Stimulated activated effector memory CD8-positive, alpha-beta T cell treated with anti-CD3 and anti-CD28 coated beads, Interleukin-12 subunit alpha, Interleukin-12 subunit beta, amount 100 ng/mL, for 72 hours (primary cell): ENCODE measurements around the gene USP25.

Experiments used
- ATAC-seq: fragments of 150-1000 bp; cut with Tn5 transposase; 2 replicates; pipeline ENCODE4 v1.10.0; 2021
- DNase-seq, 2 donors: peaks; one replicate each; pipeline ENCODE4 v3.0.0; 2021 to 2022; ENCODE audit warnings: low spot score in 2 of 2
- H3K27ac Mint-ChIP-seq: one replicate; pipeline ENCODE4 v1.8.0; 2022; ENCODE audit warnings: mild to moderate bottlenecking, mixed read lengths
- H3K36me3 Mint-ChIP-seq: one replicate; pipeline ENCODE4 v1.8.0; 2022; ENCODE audit warnings: mild to moderate bottlenecking, mixed read lengths
- H3K4me1 Mint-ChIP-seq: one replicate; pipeline ENCODE4 v1.8.0; 2022; ENCODE audit warnings: mixed read lengths
- H3K4me3 Mint-ChIP-seq: one replicate; pipeline ENCODE4 v1.8.0; 2022; ENCODE audit warnings: mild to moderate bottlenecking, mixed read lengths
- H3K9me3 Mint-ChIP-seq: one replicate; pipeline ENCODE4 v1.8.0; 2022; ENCODE audit warnings: mixed read lengths

Gene USP25

GRCh38 chr21:15872236-15872635, 142.5 kb downstream of the USP25 start:
- Mint-ChIP-seq H3K4me3 (no peak overlapping the region), H3K36me3 (peaks cover 94% of the 10 kb centered on the region), H3K4me1 (no peaks in the 10 kb centered on the region), H3K9me3 (no peaks in the 10 kb centered on the region), H3K27ac (no peak overlapping the region)
- no peak for DNase-seq
- ATAC-seq: no peak

GRCh38 chr21:15874615-15875014, 144.8 kb downstream of the USP25 start:
- DNase-seq (no peak), ATAC-seq (no peak)
- no peaks in the 10 kb centered on the region for H3K4me1 Mint-ChIP-seq
- no peak overlapping the region for H3K27ac Mint-ChIP-seq
- no peaks in the 10 kb centered on the region for H3K9me3 Mint-ChIP-seq
- H3K36me3 Mint-ChIP-seq: peaks cover 84% of the 10 kb centered on the region
- no peak overlapping the region for H3K4me3 Mint-ChIP-seq

- Mint-ChIP-seq H3K4me3 (no peak overlapping the region), H3K9me3 (no peaks in the 10 kb centered on the region), H3K4me1 (no peaks in the 10 kb centered on the region), H3K27ac (no peak overlapping the region), H3K36me3 (peaks cover 84% of the 10 kb centered on the region)
- ATAC-seq (no peak), DNase-seq (no peak)
Measured at GRCh38 chr21:15875286-15875685, 145.5 kb downstream of the USP25 start.

- Mint-ChIP-seq H3K4me1 (no peaks in the 10 kb centered on the region), H3K36me3 (peaks cover 5% of the 10 kb centered on the region), H3K9me3 (peaks cover 15% of the 10 kb centered on the region), H3K4me3 (no peak overlapping the region), H3K27ac (no peak overlapping the region)
- ATAC-seq (no peak), DNase-seq (no peak)
Measured at GRCh38 chr21:15893902-15894301, 164.1 kb downstream of the USP25 start.

GRCh38 chr21:15894596-15894995, 164.8 kb downstream of the USP25 start:
- no peak overlapping the region for H3K27ac Mint-ChIP-seq
- no peaks in the 10 kb centered on the region for H3K4me1 Mint-ChIP-seq
- DNase-seq (no peak), ATAC-seq (no peak)
- H3K9me3 Mint-ChIP-seq: peaks cover 19% of the 10 kb centered on the region
- no peak overlapping the region for H3K4me3 Mint-ChIP-seq
- H3K36me3 Mint-ChIP-seq: peaks cover 5% of the 10 kb centered on the region

- Mint-ChIP-seq H3K27ac (no peak overlapping the region), H3K36me3 (peaks cover 5% of the 10 kb centered on the region), H3K4me1 (no peaks in the 10 kb centered on the region), H3K9me3 (peaks cover 20% of the 10 kb centered on the region), H3K4me3 (no peak overlapping the region)
- no peak for ATAC-seq
- no peak for DNase-seq
Measured at GRCh38 chr21:15895142-15896106, 165.6 kb downstream of the USP25 start.

GRCh38 chr21:15896501-15896900, 166.7 kb downstream of the USP25 start:
- H3K4me1 Mint-ChIP-seq: no peaks in the 10 kb centered on the region
- H3K9me3 Mint-ChIP-seq: peaks cover 27% of the 10 kb centered on the region
- no peak for ATAC-seq
- no peak for DNase-seq
- no peak overlapping the region for H3K27ac Mint-ChIP-seq
- peaks cover 5% of the 10 kb centered on the region for H3K36me3 Mint-ChIP-seq
- no peak overlapping the region for H3K4me3 Mint-ChIP-seq

- no peak for DNase-seq
- Mint-ChIP-seq H3K36me3 (no peaks in the 10 kb centered on the region), H3K4me3 (no peak overlapping the region), H3K9me3 (peaks cover 31% of the 10 kb centered on the region), H3K27ac (no peak overlapping the region), H3K4me1 (no peaks in the 10 kb centered on the region)
- ATAC-seq: no peak
Measured at GRCh38 chr21:15904389-15904788, 174.6 kb downstream of the USP25 start.

GRCh38 chr21:15908187-15908586, 178.4 kb downstream of the USP25 start:
- H3K27ac Mint-ChIP-seq: no peak overlapping the region
- DNase-seq: no peak
- H3K4me3 Mint-ChIP-seq: no peak overlapping the region
- no peak for ATAC-seq
- H3K4me1 Mint-ChIP-seq: no peaks in the 10 kb centered on the region
- no peaks in the 10 kb centered on the region for H3K36me3 Mint-ChIP-seq
- peaks cover 10% of the 10 kb centered on the region for H3K9me3 Mint-ChIP-seq

GRCh38 chr21:15928196-15928595, 198.4 kb downstream of the USP25 start:
- Mint-ChIP-seq H3K27ac (no peak overlapping the region), H3K4me1 (no peaks in the 10 kb centered on the region), H3K36me3 (no peaks in the 10 kb centered on the region), H3K9me3 (no peaks in the 10 kb centered on the region), H3K4me3 (no peak overlapping the region)
- ATAC-seq (no peak), DNase-seq (no peak)

- Mint-ChIP-seq H3K9me3 (no peaks in the 10 kb centered on the region), H3K36me3 (no peaks in the 10 kb centered on the region), H3K4me1 (no peaks in the 10 kb centered on the region), H3K4me3 (no peak overlapping the region), H3K27ac (no peak overlapping the region)
- no peak for DNase-seq
- no peak for ATAC-seq
Measured at GRCh38 chr21:15928686-15929425, 199.1 kb downstream of the USP25 start.

GRCh38 chr21:15929536-15929935, 199.8 kb downstream of the USP25 start:
- Mint-ChIP-seq H3K27ac (no peak overlapping the region), H3K36me3 (no peaks in the 10 kb centered on the region), H3K4me1 (no peaks in the 10 kb centered on the region), H3K4me3 (no peak overlapping the region), H3K9me3 (no peaks in the 10 kb centered on the region)
- DNase-seq (no peak), ATAC-seq (no peak)
